HAP-1 (cell line): ENCODE results near the gene EXOC3L2.

Source experiments
- DNase-seq, 2 experiments: peaks; one replicate each; pipeline ENCODE4 v3.0.0-alpha.2; 2016 to 2020; ENCODE audit warnings: low spot score in 2 of 2
- H3K27me3 ChIP-seq: fragments of 250-450 bp; sonication (Bioruptor Pico); 2 replicates; pipeline ENCODE4 v1.5.1; 2020; ENCODE audit warnings: low read depth, mild to moderate bottlenecking, moderate library complexity
- H3K36me3 ChIP-seq: fragments of 250-450 bp; sonication (Bioruptor Pico); replicated peaks from 2 replicates; pipeline ENCODE4 v1.5.1; 2020; ENCODE audit warnings: mild to moderate bottlenecking
- H3K4me1 ChIP-seq: fragments of 250-450 bp; sonication (Bioruptor Pico); 2 replicates; pipeline ENCODE4 v1.5.1; 2020; ENCODE audit warnings: mild to moderate bottlenecking
- H3K4me3 ChIP-seq: fragments of 250-450 bp; sonication (Bioruptor Pico); 2 replicates; pipeline ENCODE4 v1.5.1; 2020; ENCODE audit warnings: mild to moderate bottlenecking, moderate library complexity
- H3K9me3 ChIP-seq: fragments of 250-450 bp; sonication (Bioruptor Pico); 2 replicates; pipeline ENCODE4 v1.5.1; 2020; ENCODE audit warnings: mild to moderate bottlenecking, moderate library complexity
- in situ Hi-C: fragments of 300-500 bp; cut with MboI; formaldehyde crosslinking; loops from 3 replicates; pipeline ENCODE4 v1.14.3; 2020; ENCODE audit warnings: low sequenced_read_pairs, inconsistent platforms, mixed read lengths

Gene EXOC3L2

DNA sequence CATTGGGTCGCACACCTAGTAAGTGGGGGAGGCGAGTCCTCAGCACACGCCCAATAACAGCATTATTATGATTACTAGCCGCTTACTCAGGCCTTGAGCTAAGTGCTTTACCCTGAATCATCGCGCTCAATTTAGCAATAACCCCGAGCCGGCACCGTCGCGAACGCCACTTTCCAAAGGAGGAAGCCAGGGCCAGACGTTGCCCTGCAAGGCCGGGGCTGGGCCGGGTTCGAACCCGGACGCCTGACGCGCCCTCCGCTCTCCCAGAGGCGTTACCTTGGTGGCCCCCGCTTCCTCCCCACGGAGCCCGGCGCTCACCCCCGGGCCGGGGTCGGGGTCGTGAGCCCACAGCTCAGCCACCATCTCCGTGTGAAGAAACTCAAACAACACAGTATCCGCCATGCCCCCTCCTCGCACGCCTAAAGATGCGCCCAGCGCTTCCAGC lies 67.4 kb downstream of the EXOC3L2 start, which contains the start of gene TRAPPC6A:
Gene TRAPPC6A (minus strand): TSS at position 421 of the 445 bp plus-strand sequence. CDS start 19 bp downstream, at position 402.
- H3K27me3 ChIP-seq, result no peaks in the 10 kb centered on the region
- H3K4me3 ChIP-seq, result peak within 1 kb of the TSS; percentile 75
- H3K36me3 ChIP-seq, result peaks cover 8% of the 10 kb centered on the region; the same call in 1 of the 2 replicates
- peaks cover 4% of the 10 kb centered on the region for H3K4me1 ChIP-seq
- no peaks in the 10 kb centered on the region for H3K9me3 ChIP-seq
- no peak for DNase-seq
- in situ Hi-C loops, result no loop called here

DNA sequence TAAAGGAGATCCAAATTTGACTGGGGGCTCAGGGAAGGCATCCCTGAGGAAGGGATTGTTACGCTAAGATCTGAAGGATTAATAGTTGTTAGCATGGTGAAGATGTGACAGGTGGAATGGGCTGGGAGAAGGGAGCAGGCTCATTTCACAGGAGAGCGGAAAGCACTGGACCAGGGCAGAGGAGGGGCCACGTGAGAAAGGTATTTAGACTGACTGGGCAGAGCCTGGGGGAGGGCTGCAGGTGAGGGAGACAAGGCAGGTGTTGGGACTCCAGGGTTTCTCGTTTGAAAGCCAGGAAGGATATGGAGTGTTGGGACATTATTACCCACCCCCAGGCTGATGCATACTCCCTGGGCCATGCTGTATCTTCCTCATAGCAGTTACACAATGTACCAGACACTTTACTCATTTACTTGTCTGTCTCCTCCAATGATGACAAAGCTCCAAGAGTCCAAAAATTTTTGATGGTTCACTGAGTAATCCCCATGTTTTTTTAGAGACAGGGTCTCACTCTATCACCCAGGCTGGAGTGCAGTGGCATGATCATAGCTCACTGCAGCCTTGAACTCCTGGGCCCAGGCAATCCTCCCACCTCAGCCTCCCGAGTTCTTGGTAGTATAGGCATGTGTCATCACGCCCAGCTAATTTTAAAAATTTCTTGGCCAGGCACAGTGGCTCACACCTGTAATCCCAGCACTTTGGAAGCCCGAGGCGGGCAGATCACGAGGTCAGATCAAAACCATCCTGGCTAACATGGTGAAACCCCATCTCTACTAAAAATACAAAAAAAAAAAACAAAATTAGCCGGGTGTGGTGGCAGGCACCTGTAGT lies 69.5 kb downstream of the EXOC3L2 start:
- no peak overlapping the region for H3K4me3 ChIP-seq
- H3K36me3 ChIP-seq, result peaks cover 4% of the 10 kb centered on the region; the same call in 1 of the 2 replicates
- H3K27me3 ChIP-seq, result no peaks in the 10 kb centered on the region
- DNase-seq, result no peak
- in situ Hi-C loops, result no loop called here
- peaks cover 6% of the 10 kb centered on the region for H3K4me1 ChIP-seq
- H3K9me3 ChIP-seq, result no peaks in the 10 kb centered on the region

DNA sequence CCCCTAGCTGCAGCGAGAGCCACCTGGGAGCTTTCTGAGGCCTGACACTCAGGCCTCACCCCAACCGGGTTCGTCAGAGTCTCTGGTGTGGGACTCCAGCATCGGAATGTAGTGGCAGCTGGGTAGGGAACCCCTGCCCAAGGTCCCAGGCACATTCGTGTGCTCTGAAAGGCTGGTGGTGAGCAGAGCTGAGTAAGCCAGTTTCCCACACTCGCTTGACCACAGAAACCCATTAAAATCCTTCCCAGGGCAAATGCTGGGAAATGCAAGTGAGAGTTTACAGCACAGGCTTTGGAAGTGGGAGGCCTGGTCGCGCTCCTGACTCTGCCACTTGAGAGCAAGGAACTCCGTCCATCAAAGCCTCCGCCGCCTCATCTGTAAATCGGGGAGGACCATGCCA lies 71.4 kb downstream of the EXOC3L2 start:
- no peaks in the 10 kb centered on the region for H3K9me3 ChIP-seq
- no peak for DNase-seq
- H3K36me3 ChIP-seq, result no peaks in the 10 kb centered on the region
- H3K4me1 ChIP-seq, result peaks cover 3% of the 10 kb centered on the region; the same call in 1 of the 2 replicates
- no peak overlapping the region for H3K4me3 ChIP-seq
- in situ Hi-C loops, result no loop called here
- H3K27me3 ChIP-seq, result no peaks in the 10 kb centered on the region

DNA sequence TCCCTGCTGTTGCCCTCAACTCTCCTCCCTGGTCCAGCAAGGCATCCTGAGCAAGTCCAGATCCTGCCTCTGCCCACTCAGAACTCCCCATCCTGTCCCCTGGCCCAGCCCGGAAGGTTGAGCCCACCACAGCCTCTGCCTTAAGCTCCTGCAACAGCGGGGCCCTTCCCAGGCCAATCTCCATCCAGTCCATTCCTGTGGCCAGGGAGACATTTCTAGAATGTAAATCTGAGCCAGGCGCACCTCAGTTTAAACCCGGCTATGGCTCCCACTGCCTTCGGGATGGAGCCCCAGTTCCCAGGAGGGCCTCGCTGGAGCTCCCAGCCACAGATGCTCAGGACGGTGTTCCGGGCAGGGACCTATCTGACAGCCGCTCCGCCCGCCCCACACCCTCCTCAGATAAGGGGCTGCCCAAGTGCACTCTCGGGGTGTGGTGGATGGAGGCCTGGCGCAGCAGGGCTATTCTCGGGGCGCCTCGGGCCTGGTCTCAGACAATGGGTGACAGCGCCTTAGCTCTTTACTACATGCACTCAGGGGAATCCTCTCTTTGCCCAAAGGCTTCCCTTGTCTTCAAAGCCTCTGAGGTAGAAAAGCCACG lies 72.5 kb downstream of the EXOC3L2 start:
- in situ Hi-C loops, result no loop called here
- H3K4me1 ChIP-seq, result peaks cover 3% of the 10 kb centered on the region; the same call in 1 of the 2 replicates
- DNase-seq, result no peak
- H3K9me3 ChIP-seq, result no peaks in the 10 kb centered on the region
- H3K27me3 ChIP-seq, result no peaks in the 10 kb centered on the region
- H3K4me3 ChIP-seq, result no peak overlapping the region
- no peaks in the 10 kb centered on the region for H3K36me3 ChIP-seq

- in situ Hi-C loops, result no loop called here
- no peak overlapping the region for H3K4me3 ChIP-seq
- peaks cover 3% of the 10 kb centered on the region; the same call in 1 of the 2 replicates for H3K4me1 ChIP-seq
- no peaks in the 10 kb centered on the region for H3K36me3 ChIP-seq
- H3K9me3 ChIP-seq, result no peaks in the 10 kb centered on the region
- no peak for DNase-seq
- H3K27me3 ChIP-seq, result no peaks in the 10 kb centered on the region
Observed at GRCh38 chr19:45172173-45172572, 73.0 kb downstream of the EXOC3L2 start.

GRCh38 chr19:45171211-45171623 lies 74.0 kb downstream of the EXOC3L2 start:
- H3K9me3 ChIP-seq, result no peaks in the 10 kb centered on the region
- H3K4me1 ChIP-seq, result peaks cover 3% of the 10 kb centered on the region; the same call in 1 of the 2 replicates
- in situ Hi-C loops, result no loop called here
- H3K27me3 ChIP-seq, result no peaks in the 10 kb centered on the region
- no peaks in the 10 kb centered on the region for H3K36me3 ChIP-seq
- no peak overlapping the region for H3K4me3 ChIP-seq
- no peak for DNase-seq

GRCh38 chr19:45170146-45171106 lies 74.8 kb downstream of the EXOC3L2 start:
- H3K4me3 ChIP-seq, result no peak overlapping the region

DNA sequence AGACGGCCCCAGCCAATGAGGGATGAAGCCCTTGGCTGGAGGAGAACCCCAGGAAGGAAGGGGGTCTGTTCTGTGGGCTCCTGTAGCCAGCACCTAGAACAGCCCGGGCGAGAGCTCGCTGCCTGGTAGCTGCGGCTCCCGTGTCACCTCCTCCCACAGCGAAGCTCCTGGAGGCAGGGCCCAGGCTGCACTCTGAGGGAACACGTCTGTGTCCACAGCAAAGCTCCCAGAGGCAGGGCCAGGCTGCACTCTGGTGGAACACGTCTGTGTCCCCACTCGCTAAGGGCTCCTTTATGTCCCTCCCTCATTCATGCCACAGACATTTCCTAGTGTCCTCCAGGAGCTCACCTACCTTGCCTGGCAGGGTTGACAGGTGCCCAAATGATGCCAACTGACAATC lies 75.6 kb downstream of the EXOC3L2 start:
- Histone ChIP-seq H3K4me3 (no peak overlapping the region), H3K4me1 (peaks cover 3% of the 10 kb centered on the region; the same call in 1 of the 2 replicates), H3K9me3 (no peaks in the 10 kb centered on the region), H3K27me3 (no peaks in the 10 kb centered on the region), H3K36me3 (no peaks in the 10 kb centered on the region)
- in situ Hi-C loops, result no loop called here
- no peak for DNase-seq

More at GRCh38 chr19:45170146-45171106, 74.8 kb downstream of the EXOC3L2 start:
- H3K27me3 ChIP-seq, result no peaks in the 10 kb centered on the region
- H3K4me1 ChIP-seq, result peaks cover 3% of the 10 kb centered on the region; the same call in 1 of the 2 replicates
- no peaks in the 10 kb centered on the region for H3K9me3 ChIP-seq
- in situ Hi-C loops, result no loop called here
- no peaks in the 10 kb centered on the region for H3K36me3 ChIP-seq
- DNase-seq, result no peak

GRCh38 chr19:45168767-45169351 lies 76.3 kb downstream of the EXOC3L2 start:
- DNase-seq, result no peak
- in situ Hi-C loops, result no loop called here
- Histone ChIP-seq H3K27me3 (no peaks in the 10 kb centered on the region), H3K9me3 (no peaks in the 10 kb centered on the region), H3K36me3 (no peaks in the 10 kb centered on the region), H3K4me1 (peaks cover 5% of the 10 kb centered on the region; the same call in 1 of the 2 replicates), H3K4me3 (no peak overlapping the region)

DNA sequence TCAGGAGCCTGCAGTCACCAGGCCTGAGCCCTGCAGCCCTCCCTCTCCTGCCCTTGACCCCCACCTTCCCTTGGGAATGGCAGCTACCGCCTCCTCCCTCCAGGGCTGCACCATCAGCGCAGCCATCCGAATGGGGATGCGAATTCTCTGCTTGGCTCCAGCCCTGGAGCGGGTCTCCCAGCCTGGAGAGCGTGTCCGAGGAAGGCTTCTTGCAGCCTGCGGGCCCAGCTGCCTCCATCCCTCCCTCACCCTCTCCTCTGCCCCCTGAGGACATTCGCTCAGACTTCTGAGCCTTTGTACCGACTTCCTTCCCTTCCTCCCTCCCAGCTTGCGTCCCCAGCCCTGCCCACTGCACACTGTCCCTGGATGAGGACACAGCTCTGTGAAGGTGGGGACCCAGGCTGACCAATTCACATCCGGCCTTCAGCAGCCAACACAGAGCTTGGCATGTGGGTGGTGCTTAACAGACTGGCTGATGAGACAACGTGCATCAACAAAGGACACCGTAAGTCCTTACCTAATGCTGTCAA lies 78.4 kb downstream of the EXOC3L2 start:
- in situ Hi-C loops, result no loop called here
- no peak for DNase-seq
- Histone ChIP-seq H3K27me3 (no peaks in the 10 kb centered on the region), H3K4me1 (peaks cover 5% of the 10 kb centered on the region; the same call in 1 of the 2 replicates), H3K9me3 (no peaks in the 10 kb centered on the region), H3K36me3 (no peaks in the 10 kb centered on the region), H3K4me3 (no peak overlapping the region)

DNA sequence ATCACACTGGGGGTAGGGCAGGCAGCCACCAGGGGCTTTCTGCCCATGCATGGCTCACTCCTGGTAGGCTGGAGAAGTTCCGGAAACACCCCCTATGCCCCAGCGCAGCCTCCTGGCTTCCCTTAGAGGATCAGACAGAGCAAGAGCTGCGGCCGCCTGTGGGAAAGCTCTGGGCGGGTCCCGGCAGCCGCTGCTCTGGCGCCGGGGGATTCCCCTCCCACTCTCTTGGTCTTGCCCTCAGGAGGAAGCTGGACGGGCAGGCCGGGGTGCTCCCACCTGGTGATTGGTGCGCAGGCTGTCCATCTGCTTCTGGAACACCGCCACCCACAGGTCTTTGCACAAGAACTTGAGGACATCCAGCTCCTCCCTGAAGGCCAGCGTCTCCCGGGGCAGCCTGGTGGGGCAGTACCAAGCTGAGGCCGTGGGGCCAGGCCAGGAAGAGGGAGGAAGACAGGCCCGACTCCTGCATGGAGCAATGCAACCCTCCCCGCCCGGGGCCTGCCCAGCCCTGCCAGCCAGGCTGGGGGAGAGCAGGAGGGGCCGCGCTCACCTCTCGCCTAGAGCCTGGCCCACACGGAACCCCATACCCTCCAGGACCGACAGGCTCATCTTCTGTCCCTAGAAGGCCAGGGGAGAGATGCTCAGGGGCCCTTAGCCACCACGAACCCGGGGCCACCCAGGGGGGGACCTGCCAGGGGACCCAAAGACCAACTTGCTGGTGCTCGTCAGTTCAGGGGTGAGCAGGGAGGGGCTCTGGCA lies 80.5 kb downstream of the EXOC3L2 start:
- Histone ChIP-seq H3K4me1 (peaks cover 3% of the 10 kb centered on the region; the same call in 1 of the 2 replicates), H3K4me3 (no peak overlapping the region)
- in situ Hi-C loops, result no loop called here

GRCh38 chr19:45163751-45164460 lies 81.3 kb downstream of the EXOC3L2 start:
- in situ Hi-C loops, result no loop called here
- DNase-seq, result no peak
- H3K4me3 ChIP-seq, result no peak overlapping the region

More for the DNA sequence above, 80.5 kb downstream of the EXOC3L2 start:
- no peaks in the 10 kb centered on the region for H3K27me3 ChIP-seq
- H3K36me3 ChIP-seq, result no peaks in the 10 kb centered on the region
- no peaks in the 10 kb centered on the region for H3K9me3 ChIP-seq
- DNase-seq, result peak in 1 of 2 experiments; percentile 75

More at GRCh38 chr19:45163751-45164460, 81.3 kb downstream of the EXOC3L2 start:
- no peaks in the 10 kb centered on the region for H3K27me3 ChIP-seq
- H3K4me1 ChIP-seq, result peaks cover 3% of the 10 kb centered on the region; the same call in 1 of the 2 replicates
- no peaks in the 10 kb centered on the region for H3K36me3 ChIP-seq
- no peaks in the 10 kb centered on the region for H3K9me3 ChIP-seq
